Heart left ventricle (tissue), 16 donors: Measurements from ENCODE around the gene DMPK. TPM values are rescaled to one million over a fixed set of nuclear protein-coding genes. Genes with fewer than 3 reads are reported as not detected.

Source experiments
- ATAC-seq, 4 donors: fragments of 200-7000 bp; cut with Tn5 transposase; one replicate each; pipeline ENCODE4 v1.9.1; 2020 to 2022; ENCODE audit warnings: moderate library complexity in 4 of 4, mild to moderate bottlenecking in 3 of 4, moderate number of reproducible peaks in 1 of 4
- DNase-seq, 5 donors: peaks; one replicate each; pipeline ENCODE4 v3.0.0-alpha.2; 2020
- H3K27ac ChIP-seq, 12 donors: fragments of 200-600 bp; sonication (generic) in 4 of 12; one replicate each; pipeline versions ENCODE4 v1.5.0 to v1.8.0; 2016 to 2022; ENCODE audit warnings: mild to moderate bottlenecking in 2 of 12
- H3K27me3 ChIP-seq, 9 donors: fragments of 200-600 bp; sonication (generic) in 2 of 9; one replicate each; pipeline versions ENCODE4 v1.5.1 to v1.8.0; 2016 to 2022; ENCODE audit warnings: mild to moderate bottlenecking in 3 of 9
- H3K36me3 ChIP-seq, 9 donors: fragments of 200-600 bp; sonication (generic) in 2 of 9; one replicate each; pipeline versions ENCODE4 v1.5.0 to v1.8.0; 2018 to 2022; ENCODE audit warnings: mild to moderate bottlenecking in 2 of 9
- H3K4me1 ChIP-seq, 12 donors: fragments of 200-600 bp; sonication (generic) in 4 of 12; one replicate each; pipeline versions ENCODE4 v1.5.0 to v1.8.0; 2016 to 2022; ENCODE audit warnings: mild to moderate bottlenecking in 3 of 12
- H3K4me3 ChIP-seq, 12 donors: fragments of 200-600 bp; sonication (generic) in 4 of 12; one replicate each; pipeline versions ENCODE4 v1.5.0 to v1.8.0; 2017 to 2022; ENCODE audit warnings: mild to moderate bottlenecking in 9 of 12, moderate library complexity in 4 of 12
- H3K9me3 ChIP-seq, 12 donors: fragments of 200-600 bp; sonication (generic) in 4 of 12; one replicate each; pipeline versions ENCODE4 v1.5.0 to v1.8.0; 2016 to 2022; ENCODE audit warnings: mild to moderate bottlenecking in 1 of 12
- CTCF ChIP-seq, 12 donors: fragments of 200-600 bp; sonication (generic) in 4 of 12; IDR thresholded peaks; one replicate each; pipeline versions ENCODE4 v1.5.0 to v1.8.0; 2018 to 2022; ENCODE audit warnings: antibody characterized with exemption in 12 of 12, mild to moderate bottlenecking in 5 of 12
- POLR2A ChIP-seq, 2 donors: fragments of 450-650 bp; IDR thresholded peaks; one replicate each; pipeline ENCODE4 v1.6.1; 2017; ENCODE audit warnings: antibody characterized with exemption in 2 of 2, mild to moderate bottlenecking in 2 of 2, moderate library complexity in 2 of 2
- WGBS, 4 donors: extraction: QIAGEN DNeasy Blood & Tissue Kit in 2 of 4; methylation state at CpG; one replicate each; pipeline versions ENCODE4 v1.1.5 to v1.1.7; 2013 to 2018; 5-methylcytosine and 5-hydroxymethylcytosine counted together
- intact Hi-C, 10 donors: fragments of 100-400 bp; cut with DNase I; formaldehyde crosslinking; loops; one replicate each; pipeline versions ENCODE4 v1.11.1 to v1.14.2; 2022
- polyA plus RNA-seq, 2 donors: library from polyadenylated mRNA; stranded (reverse); fragments of 200-250 nt; gene quantifications; one replicate each; pipeline ENCODE4 v1.2.3, GENCODE V29; 2013
- total RNA-seq, 9 donors: library from RNA; depleted of rRNA in 2 of 9; stranded (reverse); fragments of >200 nt in 2 of 9; fragmentation: NEBNext Ultra II Directional in 3 of 9; extraction: Animal tissue kit (Norgen Biotek cat#: 25700) in 3 of 9; gene quantifications; one replicate each; pipeline versions ENCODE4 v1.1.0 to v1.2.4, GENCODE V29; 2016 to 2023
- donor health status: ischemic (EF 13 %, LVEDD 7.1; RV severe dilation, severe dysfunction).
- donor health status: healthy with polysubstance abuse.
- donor health status: DM: no; HTN: yes; CAD: no.
- donor health status: DM: no; HTN: no; CAD: no.
- donor health status: ischemic (EF 25% LVEDD 6.9; RV normal size, moderate dysfunction).
- donor health status: ischemic (EF 25% LVEDD 5.7; RV mildly dilated, moderate dysfunction).
- donor health status: healthy.
- donor health status: DM: yes; HTN: yes; CAD: no.
- donor health status: ischemic (EF 35%, LVEDD 5.7; RV mildly dilated, moderate dysfunction).
- donor health status: nonischemic (EF 11% LVEDD 7.7; RV severe dilation, severe dysfunction).
- donor health status: DM: yes; HTN: yes; CAD: no.
- donor health status: PGD.
- donor health status: ischemic (EF 29% LVEDD 5.4; RV normal size, mild dysfunction).
- donor health status: nonischemic (EF 23%, LVEDD 6.1; RV moderate dilation, normal function).

The DMPK gene
- total and polyA plus RNA-seq, 11 donors, result 131 to 778 (median 311) TPM

- 60 to 71% (median 67%) methylated on average over 7 of the region's 7 CpGs for WGBS, 4 donors
- Histone ChIP-seq H3K27ac (no peak overlapping the region), H3K9me3 (no peaks in the 10 kb centered on the region), H3K4me1 (peaks cover 0 to 6% (median under 1%) of the 10 kb centered on the region in 12 donors), H3K27me3 (peaks cover 0 to 5% (median 0%) of the 10 kb centered on the region in 9 donors), H3K4me3 (no peak overlapping the region), H3K36me3 (no peaks in the 10 kb centered on the region)
- DNase-seq, result no peak
- no peak for ATAC-seq
- no peak for TF ChIP-seq CTCF (IDR thresholded peaks at IDR 0.05)
- no peak for TF ChIP-seq POLR2A (IDR thresholded peaks at IDR 0.05)
- intact Hi-C loops, result no loop called here
Measured at GRCh38 chr19:45809643-45810159, 27.4 kb upstream of the DMPK start.

GRCh38 chr19:45805719-45806118, 23.4 kb upstream of the DMPK start:
- ATAC-seq (no peak), DNase-seq (no peak)
- Histone ChIP-seq H3K36me3 (no peaks in the 10 kb centered on the region), H3K27ac (no peak overlapping the region), H3K4me1 (peaks cover 0 to 5% (median 0%) of the 10 kb centered on the region in 12 donors), H3K4me3 (no peak overlapping the region), H3K27me3 (peaks cover 0 to 18% (median 0%) of the 10 kb centered on the region in 9 donors), H3K9me3 (no peaks in the 10 kb centered on the region)
- intact Hi-C loops, result no loop called here
- TF ChIP-seq POLR2A (IDR thresholded peaks at IDR 0.05) (no peak), CTCF (IDR thresholded peaks at IDR 0.05) (no peak)

- Histone ChIP-seq H3K9me3 (no peaks in the 10 kb centered on the region), H3K27ac (no peak overlapping the region), H3K4me3 (no peak overlapping the region), H3K36me3 (no peaks in the 10 kb centered on the region), H3K4me1 (peaks cover 0 to 5% (median 0%) of the 10 kb centered on the region in 12 donors), H3K27me3 (peaks cover 0 to 23% (median 0%) of the 10 kb centered on the region in 9 donors)
- DNase-seq (no peak), ATAC-seq (no peak)
- intact Hi-C loops, result no loop called here
- 86 to 90% (median 88%) methylated on average over 8 of the region's 8 CpGs for WGBS, 4 donors
- TF ChIP-seq CTCF (IDR thresholded peaks at IDR 0.05) (no peak), POLR2A (IDR thresholded peaks at IDR 0.05) (no peak)
Measured at GRCh38 chr19:45804959-45805230, 22.6 kb upstream of the DMPK start.

GRCh38 chr19:45804140-45804958, 22.1 kb upstream of the DMPK start:
- intact Hi-C loops, result no loop called here
- peaks cover 0 to 24% (median 0%) of the 10 kb centered on the region in 9 donors for H3K27me3 ChIP-seq

More at GRCh38 chr19:45804140-45804958, 22.1 kb upstream of the DMPK start:
- Histone ChIP-seq H3K27ac (no peak overlapping the region), H3K9me3 (no peaks in the 10 kb centered on the region), H3K4me3 (no peak overlapping the region), H3K36me3 (no peaks in the 10 kb centered on the region), H3K4me1 (peaks cover 0 to 1% (median 0%) of the 10 kb centered on the region in 12 donors)
- DNase-seq (no peak), ATAC-seq (no peak)
- WGBS, 4 donors, result 87 to 90% (median 89%) methylated on average over 57 of the region's 57 CpGs
- TF ChIP-seq CTCF (IDR thresholded peaks at IDR 0.05) (no peak), POLR2A (IDR thresholded peaks at IDR 0.05) (no peak)
